T-helper 2 cell treated with Interferon-gamma antibody and Interleukin-4, amounts not matched to agents 5 μg/mL and 100 μg/mL, for 36 hours (primary cell): ENCODE data around the gene TMEM80.
A peak's percentile ranks its signal among the peaks of the same experiment; 100 is the strongest.

Experiments used
- DNase-seq: peaks from one replicate; pipeline ENCODE4 v3.0.0; 2021; ENCODE audit warnings: low spot score
- H3K27ac Mint-ChIP-seq: one replicate; pipeline ENCODE4 v1.8.0; 2021; ENCODE audit warnings: mild to moderate bottlenecking, mixed read lengths
- H3K27me3 Mint-ChIP-seq: one replicate; pipeline ENCODE4 v1.8.0; 2021; ENCODE audit warnings: low read depth, mixed read lengths
- H3K36me3 Mint-ChIP-seq: one replicate; pipeline ENCODE4 v1.8.0; 2021; ENCODE audit warnings: low read depth, mixed read lengths
- H3K4me1 Mint-ChIP-seq: one replicate; pipeline ENCODE4 v1.8.0; 2021; ENCODE audit warnings: low read depth, mixed read lengths
- H3K4me3 Mint-ChIP-seq: one replicate; pipeline ENCODE4 v1.8.0; 2022; ENCODE audit warnings: mild to moderate bottlenecking, moderate library complexity, mixed read lengths
- H3K9me3 Mint-ChIP-seq: one replicate; pipeline ENCODE4 v1.8.0; 2021; ENCODE audit warnings: mixed read lengths

TMEM80 gene

GRCh38 chr11:709109-709997 lies 13.7 kb downstream of the TMEM80 start:
- H3K36me3 Mint-ChIP-seq, result no peaks in the 10 kb centered on the region
- no peak for DNase-seq
- H3K27me3 Mint-ChIP-seq, result peaks cover 16% of the 10 kb centered on the region
- H3K27ac Mint-ChIP-seq, result no peak overlapping the region
- H3K9me3 Mint-ChIP-seq, result no peaks in the 10 kb centered on the region
- no peak overlapping the region for H3K4me3 Mint-ChIP-seq
- peaks cover 4% of the 10 kb centered on the region for H3K4me1 Mint-ChIP-seq

GRCh38 chr11:714436-714835 lies 18.8 kb downstream of the TMEM80 start:
- H3K27ac Mint-ChIP-seq, result no peak overlapping the region
- no peak for DNase-seq
- H3K4me1 Mint-ChIP-seq, result peaks cover 4% of the 10 kb centered on the region
- H3K27me3 Mint-ChIP-seq, result peaks cover 13% of the 10 kb centered on the region
- no peak overlapping the region for H3K4me3 Mint-ChIP-seq
- no peaks in the 10 kb centered on the region for H3K9me3 Mint-ChIP-seq
- no peaks in the 10 kb centered on the region for H3K36me3 Mint-ChIP-seq

GRCh38 chr11:719214-720016 lies 23.8 kb downstream of the TMEM80 start:
- peaks cover 32% of the 10 kb centered on the region for H3K27me3 Mint-ChIP-seq
- H3K27ac Mint-ChIP-seq, result no peak overlapping the region
- peak overlapping the region; percentile 61 for H3K4me3 Mint-ChIP-seq
- no peak for DNase-seq
- H3K9me3 Mint-ChIP-seq, result no peaks in the 10 kb centered on the region
- H3K4me1 Mint-ChIP-seq, result peaks cover 8% of the 10 kb centered on the region
- H3K36me3 Mint-ChIP-seq, result no peaks in the 10 kb centered on the region

- H3K27ac Mint-ChIP-seq, result no peak overlapping the region
- H3K4me1 Mint-ChIP-seq, result peaks cover 8% of the 10 kb centered on the region
- H3K4me3 Mint-ChIP-seq, result peak overlapping the region; percentile 48
- no peaks in the 10 kb centered on the region for H3K9me3 Mint-ChIP-seq
- DNase-seq, result no peak
- H3K36me3 Mint-ChIP-seq, result no peaks in the 10 kb centered on the region
- peaks cover 37% of the 10 kb centered on the region for H3K27me3 Mint-ChIP-seq
Measured at GRCh38 chr11:720017-720641, 24.5 kb downstream of the TMEM80 start.

GRCh38 chr11:720642-721246 lies 25.1 kb downstream of the TMEM80 start:
- Mint-ChIP-seq H3K27ac (no peak overlapping the region), H3K4me1 (peaks cover 10% of the 10 kb centered on the region), H3K9me3 (no peaks in the 10 kb centered on the region), H3K36me3 (no peaks in the 10 kb centered on the region), H3K4me3 (peak overlapping the region; percentile 48), H3K27me3 (peaks cover 38% of the 10 kb centered on the region)
- DNase-seq, result no peak

- peaks cover 10% of the 10 kb centered on the region for H3K4me1 Mint-ChIP-seq
- no peak overlapping the region for H3K27ac Mint-ChIP-seq
- no peak for DNase-seq
- peak overlapping the region; percentile 54 for H3K4me3 Mint-ChIP-seq
- peaks cover 37% of the 10 kb centered on the region for H3K27me3 Mint-ChIP-seq
- no peaks in the 10 kb centered on the region for H3K9me3 Mint-ChIP-seq
- H3K36me3 Mint-ChIP-seq, result no peaks in the 10 kb centered on the region
Measured at GRCh38 chr11:721247-721740, 25.7 kb downstream of the TMEM80 start.

- Mint-ChIP-seq H3K27ac (no peak overlapping the region), H3K27me3 (peaks cover 35% of the 10 kb centered on the region), H3K4me1 (peaks cover 10% of the 10 kb centered on the region), H3K9me3 (no peaks in the 10 kb centered on the region), H3K36me3 (no peaks in the 10 kb centered on the region), H3K4me3 (peak overlapping the region; percentile 54)
- DNase-seq, result no peak
Measured at GRCh38 chr11:721741-722345, 26.2 kb downstream of the TMEM80 start.

- H3K36me3 Mint-ChIP-seq, result no peaks in the 10 kb centered on the region
- peaks cover 35% of the 10 kb centered on the region for H3K27me3 Mint-ChIP-seq
- DNase-seq, result no peak
- H3K4me1 Mint-ChIP-seq, result peaks cover 10% of the 10 kb centered on the region
- no peaks in the 10 kb centered on the region for H3K9me3 Mint-ChIP-seq
- no peak overlapping the region for H3K27ac Mint-ChIP-seq
- H3K4me3 Mint-ChIP-seq, result no peak overlapping the region
Measured at GRCh38 chr11:722346-722811, 26.8 kb downstream of the TMEM80 start.

- Mint-ChIP-seq H3K4me3 (peak overlapping the region; percentile 74), H3K27me3 (peaks cover 35% of the 10 kb centered on the region), H3K4me1 (peaks cover 10% of the 10 kb centered on the region), H3K36me3 (no peaks in the 10 kb centered on the region), H3K27ac (no peak overlapping the region), H3K9me3 (no peaks in the 10 kb centered on the region)
- DNase-seq, result peak; percentile 46
Measured at GRCh38 chr11:723120-723883, 27.7 kb downstream of the TMEM80 start.

GRCh38 chr11:724049-724777 lies 28.6 kb downstream of the TMEM80 start:
- Mint-ChIP-seq H3K9me3 (no peaks in the 10 kb centered on the region), H3K27me3 (peaks cover 31% of the 10 kb centered on the region), H3K27ac (no peak overlapping the region), H3K36me3 (no peaks in the 10 kb centered on the region), H3K4me3 (peak overlapping the region; percentile 29), H3K4me1 (peaks cover 10% of the 10 kb centered on the region)
- DNase-seq, result no peak

GRCh38 chr11:724778-725386 lies 29.3 kb downstream of the TMEM80 start:
- Mint-ChIP-seq H3K4me3 (peak overlapping the region; percentile 77), H3K4me1 (peaks cover 10% of the 10 kb centered on the region), H3K27ac (no peak overlapping the region), H3K27me3 (peaks cover 25% of the 10 kb centered on the region), H3K9me3 (no peaks in the 10 kb centered on the region), H3K36me3 (no peaks in the 10 kb centered on the region)
- no peak for DNase-seq
